GM23338 (cell line): ENCODE results near the gene PLOD3.
A peak's percentile ranks its signal among the peaks of the same experiment; 100 is the strongest.

ENCODE experiments used
- REST ChIP-seq: IDR thresholded peaks from one replicate; pipeline ENCODE4 v1.6.1; 2018; ENCODE audit warnings: antibody characterized with exemption; ENCODE audit not compliant: unreplicated experiment
- TF ChIP-seq, protein P1 (sequence below), 2 experiments: fragments of 200-600 bp in 1 of 2; sonication (generic) in 1 of 2; conservative IDR thresholded peaks; 2 replicates each; pipeline versions ENCODE4 v1.5.1 to v1.6.1; 2016 to 2017; ENCODE audit warnings: antibody characterized with exemption in 2 of 2, low read depth in 2 of 2, mild to moderate bottlenecking in 2 of 2, moderate library complexity in 1 of 2

GRCh38 chr7:101171442-101171837 lies 45.9 kb downstream of the PLOD3 start:
- TF ChIP-seq, protein P1, sequence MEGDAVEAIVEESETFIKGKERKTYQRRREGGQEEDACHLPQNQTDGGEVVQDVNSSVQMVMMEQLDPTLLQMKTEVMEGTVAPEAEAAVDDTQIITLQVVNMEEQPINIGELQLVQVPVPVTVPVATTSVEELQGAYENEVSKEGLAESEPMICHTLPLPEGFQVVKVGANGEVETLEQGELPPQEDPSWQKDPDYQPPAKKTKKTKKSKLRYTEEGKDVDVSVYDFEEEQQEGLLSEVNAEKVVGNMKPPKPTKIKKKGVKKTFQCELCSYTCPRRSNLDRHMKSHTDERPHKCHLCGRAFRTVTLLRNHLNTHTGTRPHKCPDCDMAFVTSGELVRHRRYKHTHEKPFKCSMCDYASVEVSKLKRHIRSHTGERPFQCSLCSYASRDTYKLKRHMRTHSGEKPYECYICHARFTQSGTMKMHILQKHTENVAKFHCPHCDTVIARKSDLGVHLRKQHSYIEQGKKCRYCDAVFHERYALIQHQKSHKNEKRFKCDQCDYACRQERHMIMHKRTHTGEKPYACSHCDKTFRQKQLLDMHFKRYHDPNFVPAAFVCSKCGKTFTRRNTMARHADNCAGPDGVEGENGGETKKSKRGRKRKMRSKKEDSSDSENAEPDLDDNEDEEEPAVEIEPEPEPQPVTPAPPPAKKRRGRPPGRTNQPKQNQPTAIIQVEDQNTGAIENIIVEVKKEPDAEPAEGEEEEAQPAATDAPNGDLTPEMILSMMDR (conservative IDR thresholded peaks at IDR 0.05; ENCODE audit: low read depth in 2 of 2): peak in 1 of 2 experiments; percentile 25; a peak in 1 of 4 replicates
- TF ChIP-seq REST: no peak
